SK-N-SH (cell line): ENCODE results near the gene IBSP. TPM values are rescaled to one million over a fixed set of nuclear protein-coding genes. Genes with fewer than 3 reads are reported as not detected.

Source experiments
- CTCF ChIA-PET: fragments of 300-600, 350-600 bp; formaldehyde crosslinking; extraction: SDS; loops from one replicate; lab custom pipeline; 2021; lab: Yijun Ruan, JAX
- POLR2A ChIA-PET: fragments of 350-600 bp; sonication (Branson Sonifier 250); formaldehyde crosslinking; extraction: SDS; loops from one replicate; lab custom pipeline; 2020; ENCODE audit warnings: antibody characterized with exemption, inconsistent platforms; lab: Yijun Ruan, JAX
- DNase-seq: peaks from one replicate; pipeline ENCODE4 v3.0.0; 2012
- H2AFZ ChIP-seq: fragments of 200-600 bp; sonication (generic); 2 replicates; pipeline ENCODE4 v1.8.1; 2016; ENCODE audit warnings: antibody characterized with exemption, mild to moderate bottlenecking, low read depth
- H3F3A ChIP-seq: fragments of 200-600 bp; sonication (generic); replicated peaks from 2 replicates; pipeline ENCODE3; 2016; ENCODE audit warnings: antibody characterized with exemption, mild to moderate bottlenecking; ENCODE audit not compliant: insufficient read depth
- H3K27ac ChIP-seq, 2 experiments: fragments of 200-500 bp in 1 of 2; fragments of 200-600 bp in 1 of 2; sonication (Bioruptor generic) in 1 of 2; sonication (generic), shearing (Covaris generic) in 1 of 2; 2 replicates each; pipeline versions ENCODE4 v1.5.1 to v1.6.1; 2014 to 2016; ENCODE audit warnings: low read depth in 2 of 2, inconsistent platforms in 1 of 2, low read length in 1 of 2, mild to moderate bottlenecking in 1 of 2, mixed read lengths in 1 of 2
- H3K27me3 ChIP-seq: fragments of 200-600 bp; sonication (generic), shearing (Covaris generic); 2 replicates; pipeline ENCODE4 v1.6.1; 2016; ENCODE audit warnings: mixed run types; ENCODE audit not compliant: insufficient read depth
- H3K36me3 ChIP-seq, 2 experiments: fragments of 200-500 bp in 1 of 2; fragments of 200-600 bp in 1 of 2; sonication (Bioruptor generic) in 1 of 2; sonication (generic) in 1 of 2; replicated peaks in 1 of 2; 2 replicates each; pipeline versions ENCODE3 to v1.5.1; 2014 to 2016; ENCODE audit warnings: low read length in 1 of 2, mild to moderate bottlenecking in 1 of 2; ENCODE audit not compliant: insufficient read depth in 2 of 2, control insufficient read depth in 1 of 2
- H3K4me1 ChIP-seq, 2 experiments: fragments of 200-500 bp in 1 of 2; fragments of 200-600 bp in 1 of 2; sonication (Bioruptor generic) in 1 of 2; sonication (generic), shearing (Covaris generic) in 1 of 2; 2 replicates each; pipeline versions ENCODE4 v1.5.1 to v1.6.1; 2014 to 2016; ENCODE audit warnings: low read depth in 1 of 2, low read length in 1 of 2, mixed run types in 1 of 2; ENCODE audit not compliant: insufficient read depth in 2 of 2, control insufficient read depth in 1 of 2
- H3K4me2 ChIP-seq: fragments of 200-600 bp; sonication (generic), shearing (Covaris generic); 2 replicates; pipeline ENCODE4 v1.6.1; 2017; ENCODE audit warnings: mixed run types
- H3K4me3 ChIP-seq, 2 experiments: fragments of 200-500 bp in 1 of 2; fragments of 200-600 bp in 1 of 2; sonication (Bioruptor generic) in 1 of 2; sonication (generic), shearing (Covaris generic) in 1 of 2; 2 replicates each; pipeline versions ENCODE4 v1.5.1 to v1.8.1; 2014 to 2016; ENCODE audit warnings: low read depth in 2 of 2, inconsistent platforms in 1 of 2, low read length in 1 of 2, mild to moderate bottlenecking in 1 of 2, mixed read lengths in 1 of 2, moderate library complexity in 1 of 2
- H3K79me2 ChIP-seq: fragments of 200-600 bp; sonication (generic); 2 replicates; pipeline ENCODE4 v1.8.1; 2017; ENCODE audit warnings: mild to moderate bottlenecking; ENCODE audit not compliant: insufficient read depth
- H3K9ac ChIP-seq: fragments of 200-600 bp; sonication (generic); 2 replicates; pipeline ENCODE4 v1.6.1; 2017; ENCODE audit warnings: mixed run types
- H3K9me2 ChIP-seq: fragments of 200-600 bp; sonication (generic); 2 replicates; pipeline ENCODE4 v1.6.1; 2017; ENCODE audit warnings: mixed run types
- H3K9me3 ChIP-seq: fragments of 200-600 bp; sonication (generic); 2 replicates; pipeline ENCODE4 v1.6.1; 2017; ENCODE audit warnings: mixed run types, mild to moderate bottlenecking, moderate library complexity
- H4K20me1 ChIP-seq: fragments of 200-600 bp; sonication (generic); 2 replicates; pipeline ENCODE4 v1.6.1; 2017; ENCODE audit warnings: mild to moderate bottlenecking, mixed run types; ENCODE audit not compliant: insufficient read depth
- CHD2 ChIP-seq: fragments of 150-350 bp; IDR thresholded peaks from 2 replicates; pipeline ENCODE4 v1.6.1; 2018; ENCODE audit warnings: low read length; ENCODE audit not compliant: partially characterized antibody
- EP300 ChIP-seq, 2 experiments: IDR thresholded peaks; 2 replicates each; pipeline versions ENCODE4 v1.4.0 to v1.6.1; 2012; ENCODE audit warnings: borderline replicate concordance in 1 of 2, low read depth in 1 of 2, low read length in 1 of 2
- EZH2phosphoT487 ChIP-seq: fragments of 200-600 bp; sonication (generic); IDR thresholded peaks from 2 replicates; pipeline ENCODE4 v1.6.1; 2017; ENCODE audit warnings: low read depth, mixed run types, mild to moderate bottlenecking, antibody characterized with exemption, moderate library complexity, borderline replicate concordance
- FOXM1 ChIP-seq: IDR thresholded peaks from 2 replicates; pipeline ENCODE4 v1.4.0; 2012; ENCODE audit warnings: low read depth, mild to moderate bottlenecking
- GATA2 ChIP-seq: sonication (generic); formaldehyde crosslinking; IDR thresholded peaks from 2 replicates; pipeline ENCODE4 v1.5.0; 2020; ENCODE audit warnings: mild to moderate bottlenecking, missing genetic modification reagents
- JUND ChIP-seq: IDR thresholded peaks from 2 replicates; pipeline ENCODE4 v1.4.0; 2012
- MAX ChIP-seq: IDR thresholded peaks from 2 replicates; pipeline ENCODE4 v1.4.0; 2012; ENCODE audit warnings: low read depth
- PBX3 ChIP-seq: IDR thresholded peaks from 2 replicates; pipeline ENCODE4; 2012
- RAD21 ChIP-seq: IDR thresholded peaks from 2 replicates; pipeline ENCODE4 v1.6.1; 2012; ENCODE audit warnings: mild to moderate bottlenecking, low read length
- RFX5 ChIP-seq: IDR thresholded peaks from 2 replicates; pipeline ENCODE4 v1.6.1; 2012; ENCODE audit warnings: mild to moderate bottlenecking, improper control_type of control experiment, low read length
- RXRA ChIP-seq: IDR thresholded peaks from 2 replicates; pipeline ENCODE4 v1.4.0; 2012; ENCODE audit warnings: low read depth, mild to moderate bottlenecking, borderline replicate concordance
- TAF1 ChIP-seq: IDR thresholded peaks from 2 replicates; pipeline ENCODE4 v1.6.1; 2012; ENCODE audit warnings: low read depth, mild to moderate bottlenecking, low read length, moderate library complexity, borderline replicate concordance
- USF1 ChIP-seq: IDR thresholded peaks from 2 replicates; pipeline ENCODE4 v1.4.0; 2012; ENCODE audit warnings: low read depth, borderline replicate concordance
- USF2 ChIP-seq: fragments of 150-350 bp; IDR thresholded peaks from 2 replicates; pipeline ENCODE4 v1.6.1; 2017; ENCODE audit warnings: antibody characterized with exemption, low read length, low read depth, borderline replicate concordance
- ZBTB33 ChIP-seq: IDR thresholded peaks from 2 replicates; pipeline ENCODE4 v1.4.0; 2012; ENCODE audit warnings: low read depth, borderline replicate concordance
- WGBS: methylation state at CpG from one replicate; pipeline ENCODE4 v1.1.6; 2017; ENCODE audit warnings: low lambda C conversion rate; 5-methylcytosine and 5-hydroxymethylcytosine counted together
- polyA plus RNA-seq, 3 experiments: library from polyadenylated mRNA; depleted of rRNA; stranded (reverse); fragments of >200 nt; gene quantifications; 2 replicates each; pipeline ENCODE4 v1.2.3, GENCODE V29; 2012

The IBSP gene
- polyA plus RNA-seq, 1 of the 3 experiments (the other 2 are of a cell fraction), result not detected

GRCh38 chr4:87806520-87806919 is 7.2 kb downstream of the IBSP start (continued):
- TF ChIP-seq USF2 (no peak), GATA2 (CRISPR knock-in tag) (no peak)

- Histone ChIP-seq H3K27ac (no peak overlapping the region), H2AFZ (no peak overlapping the region)
- CTCF ChIA-PET, result interaction anchor here (1.1 kb wide), 2 partner anchors 46 to 178 kb away, joined by 3 read pairs; no protein-coding TSS in a partner anchor
These were observed 8.0 kb downstream of the IBSP start for GRCh38 chr4:87807402-87807801.

GRCh38 chr4:87811977-87812376 is 12.6 kb downstream of the IBSP start:
- ChIA-PET CTCF (no interaction called here), POLR2A (no interaction called here)
- no peak for DNase-seq
- WGBS, result 31% methylated on average over 2 of the region's 2 CpGs
- no peaks in the 10 kb centered on the region for H3F3A ChIP-seq
- H4K20me1 ChIP-seq, result no peaks in the 10 kb centered on the region
- H3K4me2 ChIP-seq, result no peak overlapping the region
- TF ChIP-seq EZH2phosphoT487 (no peak), RXRA (no peak), CHD2 (no peak), ZBTB33 (no peak), TAF1 (no peak), EP300 (IDR thresholded peaks at IDR 0.05; ENCODE audit: borderline replicate concordance in 1 of 2, low read depth in 1 of 2, low read length in 1 of 2) (no peak), USF1 (no peak)
- H3K9me2 ChIP-seq, result no peaks in the 10 kb centered on the region
- H3K27me3 ChIP-seq, result no peaks in the 10 kb centered on the region
- no peak overlapping the region for H3K27ac ChIP-seq
- no peak overlapping the region for H3K4me3 ChIP-seq
- no peaks in the 10 kb centered on the region for H3K4me1 ChIP-seq
- no peaks in the 10 kb centered on the region for H3K36me3 ChIP-seq
- H3K79me2 ChIP-seq, result no peaks in the 10 kb centered on the region
- H2AFZ ChIP-seq, result no peak overlapping the region
- no peaks in the 10 kb centered on the region for H3K9me3 ChIP-seq
- H3K9ac ChIP-seq, result no peak overlapping the region

More at GRCh38 chr4:87807402-87807801, 8.0 kb downstream of the IBSP start:
- H3K4me2 ChIP-seq, result no peak overlapping the region
- H3K9me3 ChIP-seq, result no peaks in the 10 kb centered on the region
- no peaks in the 10 kb centered on the region for H3K36me3 ChIP-seq
- no peaks in the 10 kb centered on the region for H3K4me1 ChIP-seq
- no peak for DNase-seq
- POLR2A ChIA-PET, result no interaction called here
- no peaks in the 10 kb centered on the region for H3K27me3 ChIP-seq
- no peaks in the 10 kb centered on the region for H3K79me2 ChIP-seq
- WGBS, result 32% methylated on average over 3 of the region's 3 CpGs
- H4K20me1 ChIP-seq, result no peaks in the 10 kb centered on the region
- no peak overlapping the region for H3K9ac ChIP-seq
- no peaks in the 10 kb centered on the region for H3F3A ChIP-seq
- H3K9me2 ChIP-seq, result no peaks in the 10 kb centered on the region
- no peak overlapping the region for H3K4me3 ChIP-seq
- no peak for TF ChIP-seq RFX5
- TF ChIP-seq PBX3, result no peak
- TF ChIP-seq FOXM1, result no peak
- TF ChIP-seq JUND, result no peak
- no peak for TF ChIP-seq MAX
- TF ChIP-seq RAD21, result no peak
- TF ChIP-seq, all 33 proteins: peak for 0
